ENCODE results near the gene COA1. TPM values are rescaled to one million over a fixed set of nuclear protein-coding genes. Genes with fewer than 3 reads are reported as not detected.

Gene COA1
- polyA plus RNA-seq, 1 of the 3 experiments (the other 2 are of a cell fraction): 42.8 TPM

DNA sequence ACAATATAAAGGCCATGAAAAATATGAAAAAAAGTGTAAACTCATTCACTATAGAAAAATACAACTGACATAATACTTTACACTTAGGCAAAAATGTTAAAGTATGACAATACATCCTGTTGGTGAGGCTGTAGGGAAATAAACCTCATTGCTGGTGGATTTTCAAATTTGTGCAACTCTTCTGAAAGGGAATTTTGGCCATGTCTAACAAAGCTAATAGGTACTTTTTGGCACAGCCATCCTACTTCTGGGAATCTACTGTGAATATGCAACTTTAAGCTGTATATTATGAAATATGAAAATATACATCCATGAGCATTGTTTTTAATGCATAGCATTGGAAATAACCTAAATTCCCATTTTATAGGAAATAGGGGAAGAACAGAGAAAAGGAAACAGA is 13.4 kb upstream of the COA1 start:
- Histone ChIP-seq H3K79me2 (ENCODE audit: insufficient read depth) (no peaks in the 10 kb centered on the region), H2AFZ (ENCODE audit: low read depth) (no peak overlapping the region), H3K9me2 (no peaks in the 10 kb centered on the region), H3K36me3 (replicated peaks in 1 of 2; ENCODE audit: control insufficient read depth in 1 of 2, insufficient read depth in 2 of 2, low read length in 1 of 2) (no peaks in the 10 kb centered on the region), H3K4me2 (no peak overlapping the region), H3K4me3 (ENCODE audit: low read depth in 2 of 2, low read length in 1 of 2) (no peak overlapping the region), H3K9ac (no peak overlapping the region), H3K9me3 (peaks cover 4% of the 10 kb centered on the region; the same call in 1 of the 2 replicates), H3K27me3 (ENCODE audit: insufficient read depth) (peaks cover 11% of the 10 kb centered on the region; the same call in 1 of the 2 replicates), H3K4me1 (ENCODE audit: control insufficient read depth in 1 of 2, insufficient read depth in 2 of 2, low read depth in 1 of 2, low read length in 1 of 2) (no peaks in the 10 kb centered on the region), H4K20me1 (ENCODE audit: insufficient read depth) (no peaks in the 10 kb centered on the region), H3F3A (replicated peaks; ENCODE audit: insufficient read depth) (no peaks in the 10 kb centered on the region), H3K27ac (ENCODE audit: low read depth in 2 of 2, low read length in 1 of 2) (no peak overlapping the region)
- TF ChIP-seq MXI1 (IDR thresholded peaks at IDR 0.05; ENCODE audit: low read depth, low read length): no peak
- TF ChIP-seq, protein P1, sequence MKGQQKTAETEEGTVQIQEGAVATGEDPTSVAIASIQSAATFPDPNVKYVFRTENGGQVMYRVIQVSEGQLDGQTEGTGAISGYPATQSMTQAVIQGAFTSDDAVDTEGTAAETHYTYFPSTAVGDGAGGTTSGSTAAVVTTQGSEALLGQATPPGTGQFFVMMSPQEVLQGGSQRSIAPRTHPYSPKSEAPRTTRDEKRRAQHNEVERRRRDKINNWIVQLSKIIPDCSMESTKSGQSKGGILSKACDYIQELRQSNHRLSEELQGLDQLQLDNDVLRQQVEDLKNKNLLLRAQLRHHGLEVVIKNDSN (IDR thresholded peaks at IDR 0.05; ENCODE audit: borderline replicate concordance, low read depth): no peak
- TF ChIP-seq NFIC (IDR thresholded peaks at IDR 0.05; ENCODE audit: borderline replicate concordance): no peak
- ChIA-PET POLR2A (interaction anchor here (0.8 kb wide), 1 partner anchor 14 kb away, joined by 3 read pairs; the partner anchor contains the start of gene COA1), CTCF (interaction anchor here (0.7 to 1.1 kb wide), 3 partner anchors 160 to 428 kb away, joined by 3 to 5 read pairs (median 3); no protein-coding TSS in a partner anchor)
- DNase-seq: no peak

DNA sequence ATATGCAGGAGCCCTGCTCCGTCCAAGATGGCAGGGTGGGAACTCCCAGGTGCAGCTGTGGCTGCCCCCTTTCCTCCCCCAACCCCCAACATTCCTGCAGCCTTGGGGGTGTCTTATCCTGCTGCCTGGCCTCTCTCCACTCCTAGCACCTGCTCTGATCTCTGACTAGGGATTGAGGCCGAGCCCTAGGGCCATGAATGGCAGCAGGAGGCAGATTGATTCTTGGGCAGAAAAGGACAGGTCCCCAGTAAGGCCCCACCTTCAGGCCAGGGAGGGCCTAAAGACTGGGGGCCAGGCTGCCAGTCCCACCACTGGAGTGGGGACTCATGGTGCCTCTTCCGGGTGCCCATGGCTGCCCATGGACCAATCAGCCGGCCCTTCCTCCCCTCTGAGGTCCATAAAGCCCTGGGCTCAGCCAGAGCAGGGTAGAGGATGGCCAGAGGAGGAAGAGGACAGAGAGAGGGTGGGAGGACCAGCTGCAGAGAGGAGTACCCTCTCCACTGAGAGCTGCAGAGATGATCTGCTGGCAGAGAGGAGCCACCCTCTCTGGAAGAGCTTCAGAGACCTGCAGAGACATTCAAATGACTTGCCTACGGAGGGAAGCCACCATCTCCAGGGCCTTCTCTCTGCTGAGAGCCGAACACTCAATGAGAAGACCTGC is 8.3 kb upstream of the COA1 start:
- no peak overlapping the region for H3K27ac ChIP-seq (ENCODE audit: low read depth in 2 of 2, low read length in 1 of 2)
- no peaks in the 10 kb centered on the region for H3K9me2 ChIP-seq
- no peak overlapping the region for H3K9ac ChIP-seq
- no peaks in the 10 kb centered on the region for H3K27me3 ChIP-seq (ENCODE audit: insufficient read depth)
- H3K9me3 ChIP-seq: peaks cover 4% of the 10 kb centered on the region; the same call in 1 of the 2 replicates
- no peaks in the 10 kb centered on the region for H4K20me1 ChIP-seq (ENCODE audit: insufficient read depth)
- POLR2A ChIA-PET: interaction anchor here (0.7 kb wide), 1 partner anchor 16 kb away, joined by 3 read pairs; no protein-coding TSS in a partner anchor
- 78% methylated on average over 6 of the region's 6 CpGs for WGBS (ENCODE audit: low lambda C conversion rate)
- H3K79me2 ChIP-seq (ENCODE audit: insufficient read depth): no peaks in the 10 kb centered on the region
- no peaks in the 10 kb centered on the region for H3K36me3 ChIP-seq (replicated peaks in 1 of 2; ENCODE audit: control insufficient read depth in 1 of 2, insufficient read depth in 2 of 2, low read length in 1 of 2)
- H2AFZ ChIP-seq (ENCODE audit: low read depth): no peak overlapping the region
- no peaks in the 10 kb centered on the region for H3K4me1 ChIP-seq (ENCODE audit: control insufficient read depth in 1 of 2, insufficient read depth in 2 of 2, low read depth in 1 of 2, low read length in 1 of 2)
- no peak for DNase-seq
- no peak overlapping the region for H3K4me2 ChIP-seq
- H3K4me3 ChIP-seq (ENCODE audit: low read depth in 2 of 2, low read length in 1 of 2): no peak overlapping the region
- peaks cover 4% of the 10 kb centered on the region for H3F3A ChIP-seq (replicated peaks; ENCODE audit: insufficient read depth)
- CTCF ChIA-PET: interaction anchor here (0.7 to 2.5 kb wide), 5 partner anchors 17 to 179 kb away, joined by 3 to 13 read pairs (median 4); partner anchors contain the start of gene STK17A
- no peak for TF ChIP-seq GABPA (IDR thresholded peaks at IDR 0.05; ENCODE audit: low read depth)
- no peak for TF ChIP-seq RFX5 (IDR thresholded peaks at IDR 0.05; ENCODE audit: low read length)
- no peak for TF ChIP-seq RAD21 (IDR thresholded peaks at IDR 0.05; ENCODE audit: low read length)

DNA sequence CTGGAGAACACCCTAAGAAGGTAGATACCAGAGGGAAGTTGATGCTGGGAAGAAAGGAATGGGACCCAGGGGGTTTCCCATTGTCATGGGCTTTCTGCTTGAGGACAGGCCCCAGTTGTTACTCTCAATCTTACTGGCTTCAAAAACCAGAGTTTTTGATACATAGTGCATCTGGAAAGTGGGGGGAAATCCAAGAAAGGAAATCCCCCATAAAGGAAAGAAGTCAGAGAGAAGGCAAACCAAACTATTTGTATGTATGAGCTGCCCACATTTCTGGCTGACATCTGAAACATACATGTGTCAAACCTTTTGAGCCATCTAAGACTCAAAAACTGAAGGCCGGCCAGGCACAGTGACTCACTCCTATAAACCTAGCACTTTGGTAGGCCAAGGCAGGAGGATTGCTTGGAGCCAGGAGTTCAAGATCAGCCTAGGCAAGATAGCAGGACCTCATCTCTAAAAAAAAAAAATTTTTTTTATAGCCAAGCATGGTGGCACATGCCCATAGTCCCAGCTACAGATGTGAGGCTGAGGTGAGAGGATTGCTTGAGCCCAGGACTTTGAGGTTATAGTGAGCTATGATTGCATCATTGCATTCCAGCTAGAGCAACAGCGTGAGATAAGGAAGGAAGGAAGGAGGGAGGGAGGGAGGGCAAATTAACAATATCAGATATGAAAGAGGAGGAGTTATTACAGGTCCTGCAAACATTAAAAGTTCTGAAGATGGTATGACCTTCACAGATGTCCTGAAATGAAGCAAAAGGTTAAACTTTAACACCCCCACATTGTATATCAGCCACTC is 6.7 kb upstream of the COA1 start:
- no peak for TF ChIP-seq EZH2phosphoT487 (IDR thresholded peaks at IDR 0.05; ENCODE audit: borderline replicate concordance, low read depth)
- TF ChIP-seq, protein P2, sequence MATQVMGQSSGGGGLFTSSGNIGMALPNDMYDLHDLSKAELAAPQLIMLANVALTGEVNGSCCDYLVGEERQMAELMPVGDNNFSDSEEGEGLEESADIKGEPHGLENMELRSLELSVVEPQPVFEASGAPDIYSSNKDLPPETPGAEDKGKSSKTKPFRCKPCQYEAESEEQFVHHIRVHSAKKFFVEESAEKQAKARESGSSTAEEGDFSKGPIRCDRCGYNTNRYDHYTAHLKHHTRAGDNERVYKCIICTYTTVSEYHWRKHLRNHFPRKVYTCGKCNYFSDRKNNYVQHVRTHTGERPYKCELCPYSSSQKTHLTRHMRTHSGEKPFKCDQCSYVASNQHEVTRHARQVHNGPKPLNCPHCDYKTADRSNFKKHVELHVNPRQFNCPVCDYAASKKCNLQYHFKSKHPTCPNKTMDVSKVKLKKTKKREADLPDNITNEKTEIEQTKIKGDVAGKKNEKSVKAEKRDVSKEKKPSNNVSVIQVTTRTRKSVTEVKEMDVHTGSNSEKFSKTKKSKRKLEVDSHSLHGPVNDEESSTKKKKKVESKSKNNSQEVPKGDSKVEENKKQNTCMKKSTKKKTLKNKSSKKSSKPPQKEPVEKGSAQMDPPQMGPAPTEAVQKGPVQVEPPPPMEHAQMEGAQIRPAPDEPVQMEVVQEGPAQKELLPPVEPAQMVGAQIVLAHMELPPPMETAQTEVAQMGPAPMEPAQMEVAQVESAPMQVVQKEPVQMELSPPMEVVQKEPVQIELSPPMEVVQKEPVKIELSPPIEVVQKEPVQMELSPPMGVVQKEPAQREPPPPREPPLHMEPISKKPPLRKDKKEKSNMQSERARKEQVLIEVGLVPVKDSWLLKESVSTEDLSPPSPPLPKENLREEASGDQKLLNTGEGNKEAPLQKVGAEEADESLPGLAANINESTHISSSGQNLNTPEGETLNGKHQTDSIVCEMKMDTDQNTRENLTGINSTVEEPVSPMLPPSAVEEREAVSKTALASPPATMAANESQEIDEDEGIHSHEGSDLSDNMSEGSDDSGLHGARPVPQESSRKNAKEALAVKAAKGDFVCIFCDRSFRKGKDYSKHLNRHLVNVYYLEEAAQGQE (IDR thresholded peaks at IDR 0.05; ENCODE audit: low read depth, low read length): no peak
- TF ChIP-seq TAF1 (IDR thresholded peaks at IDR 0.05; ENCODE audit: borderline replicate concordance, low read depth, low read length): no peak
- TF ChIP-seq MXI1 (IDR thresholded peaks at IDR 0.05; ENCODE audit: low read depth, low read length): no peak
- TF ChIP-seq, protein P3, sequence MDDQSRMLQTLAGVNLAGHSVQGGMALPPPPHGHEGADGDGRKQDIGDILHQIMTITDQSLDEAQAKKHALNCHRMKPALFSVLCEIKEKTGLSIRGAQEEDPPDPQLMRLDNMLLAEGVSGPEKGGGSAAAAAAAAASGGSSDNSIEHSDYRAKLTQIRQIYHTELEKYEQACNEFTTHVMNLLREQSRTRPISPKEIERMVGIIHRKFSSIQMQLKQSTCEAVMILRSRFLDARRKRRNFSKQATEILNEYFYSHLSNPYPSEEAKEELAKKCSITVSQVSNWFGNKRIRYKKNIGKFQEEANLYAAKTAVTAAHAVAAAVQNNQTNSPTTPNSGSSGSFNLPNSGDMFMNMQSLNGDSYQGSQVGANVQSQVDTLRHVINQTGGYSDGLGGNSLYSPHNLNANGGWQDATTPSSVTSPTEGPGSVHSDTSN (IDR thresholded peaks at IDR 0.05): no peak
- TF ChIP-seq GABPA (IDR thresholded peaks at IDR 0.05; ENCODE audit: low read depth): no peak
- no peak for TF ChIP-seq RCOR1 (IDR thresholded peaks at IDR 0.05; ENCODE audit: low read length)
- TF ChIP-seq RAD21 (IDR thresholded peaks at IDR 0.05; ENCODE audit: low read length): no peak
- H3K79me2 ChIP-seq (ENCODE audit: insufficient read depth): no peaks in the 10 kb centered on the region
- 59% methylated on average over 2 of the region's 2 CpGs for WGBS (ENCODE audit: low lambda C conversion rate)
- H3K9me2 ChIP-seq: no peaks in the 10 kb centered on the region
- no peak for DNase-seq
- H2AFZ ChIP-seq (ENCODE audit: low read depth): no peak overlapping the region; the same call in 1 of the 2 replicates
- no peak overlapping the region for H3K4me2 ChIP-seq
- no peak overlapping the region for H3K27ac ChIP-seq (ENCODE audit: low read depth in 2 of 2, low read length in 1 of 2)
- POLR2A ChIA-PET: interaction anchor here (1.0 kb wide), 1 partner anchor 23 kb away, joined by 3 read pairs; the partner anchor contains the start of gene BLVRA
- H3K4me3 ChIP-seq (ENCODE audit: low read depth in 2 of 2, low read length in 1 of 2): no peak overlapping the region
- H3K9ac ChIP-seq: no peak overlapping the region
- no peaks in the 10 kb centered on the region for H3K9me3 ChIP-seq
- no peaks in the 10 kb centered on the region for H3K27me3 ChIP-seq (ENCODE audit: insufficient read depth)
- H4K20me1 ChIP-seq (ENCODE audit: insufficient read depth): no peaks in the 10 kb centered on the region
- CTCF ChIA-PET: interaction anchor here (0.7 to 2.5 kb wide), 5 partner anchors 15 to 153 kb away, joined by 3 to 13 read pairs (median 5); partner anchors contain the start of gene STK17A
- H3K36me3 ChIP-seq (replicated peaks in 1 of 2; ENCODE audit: control insufficient read depth in 1 of 2, insufficient read depth in 2 of 2, low read length in 1 of 2): no peaks in the 10 kb centered on the region
- peaks cover 4% of the 10 kb centered on the region for H3F3A ChIP-seq (replicated peaks; ENCODE audit: insufficient read depth)
- no peaks in the 10 kb centered on the region for H3K4me1 ChIP-seq (ENCODE audit: control insufficient read depth in 1 of 2, insufficient read depth in 2 of 2, low read depth in 1 of 2, low read length in 1 of 2)
